C4-2B (cell line): Measurements from ENCODE around the gene ZBTB5.

Experiments used
- CTCF ChIP-seq: fragments of 450-650 bp; conservative IDR thresholded peaks from 2 replicates; pipeline ENCODE4 v1.5.1; 2017; ENCODE audit warnings: mild to moderate bottlenecking
- ZFX ChIP-seq: fragments of 450-650 bp; IDR thresholded peaks from 2 replicates; pipeline ENCODE4 v1.6.1; 2017

GRCh38 chr9:37486256-37486615, 21.0 kb upstream of the ZBTB5 start:
- TF ChIP-seq CTCF = no peak
- TF ChIP-seq ZFX = no peak
